Measurements from ENCODE around the gene SMYD5. TPM values are rescaled to one million over a fixed set of nuclear protein-coding genes. Genes with fewer than 3 reads are reported as not detected.

The SMYD5 gene
- total and polyA plus RNA-seq, 9 of the 15 experiments (the other 6 are each of a cell fraction or from before 2014, with no cell fraction given): 11.4 to 56.8 (median 32.0) TPM

- intact Hi-C loops (cut with micrococcal nuclease): no loop called here
- no peak for TF ChIP-seq SAFB2 (IDR thresholded peaks at IDR 0.05; ENCODE audit: borderline replicate concordance, low read depth, low read length, severe bottlenecking)
- Histone ChIP-seq H3K9ac (ENCODE audit: insufficient read depth in 1 of 2, low read depth in 2 of 2, low read length in 2 of 2) (no peak overlapping the region), H3K79me2 (ENCODE audit: control insufficient read depth, insufficient read depth, low read length) (no peaks in the 10 kb centered on the region), H2AFZ (ENCODE audit: low read depth, low read length) (no peak overlapping the region), H3K36me3 (ENCODE audit: control insufficient read depth, insufficient read depth, low read length) (peaks cover 6% of the 10 kb centered on the region; the same call in 1 of the 3 replicates), H3K27ac (ENCODE audit: extremely low read depth, low read depth, low read length) (no peak overlapping the region), H3K4me3 (no peak overlapping the region), H3K9me1 (ENCODE audit: control insufficient read depth, insufficient read depth, low read length) (no peaks in the 10 kb centered on the region), H4K20me1 (replicated peaks; ENCODE audit: control insufficient read depth, insufficient read depth, low read length) (peaks cover 3% of the 10 kb centered on the region; the same call in 1 of the 2 replicates), H3K4me1 (replicated peaks in 1 of 2; ENCODE audit: control insufficient read depth in 2 of 2, insufficient read depth in 2 of 2, low read length in 2 of 2) (peaks cover 0 to 2% of the 10 kb centered on the region in 2 experiments; a peak in 2 of 5 replicates), H3K4me2 (ENCODE audit: insufficient read depth, low read length) (no peak overlapping the region), H3K9me3 (replicated peaks; ENCODE audit: control insufficient read depth, insufficient read depth, low read depth, low read length) (no peaks in the 10 kb centered on the region), H3K27me3 (ENCODE audit: control insufficient read depth in 2 of 2, insufficient read depth in 2 of 2, low read length in 2 of 2) (peaks cover 0 to 8% of the 10 kb centered on the region in 2 experiments; a peak in 1 of 5 replicates)
- DNase-seq (ENCODE audit: extremely low read depth in 1 of 4, low spot score in 3 of 4): no peak
- WGBS (ENCODE audit: insufficient coverage, low coverage, missing lambda C conversion rate): 49% methylated on average over 23 of the region's 26 CpGs
- no peak for FAIRE-seq
- in situ Hi-C loops (cut with MboI): no loop called here
- POLR2A ChIA-PET: interaction anchor here (0.7 to 1.1 kb wide), 2 partner anchors 7 to 12 kb away, joined by 3 read pairs; no protein-coding TSS in a partner anchor
- no TSS peak for BruUV-seq (replicated peaks)
- ATAC-seq: no peak
- CTCF ChIA-PET (ENCODE audit: low intra/inter-chr PET ratio): no interaction called here
These were observed 52.2 kb downstream of the SMYD5 start for GRCh38 chr2:73266061-73266901.

- Histone ChIP-seq H3K4me3 (no peak overlapping the region), H3K4me1 (replicated peaks in 1 of 2; ENCODE audit: control insufficient read depth in 2 of 2, insufficient read depth in 2 of 2, low read length in 2 of 2) (peaks cover 0 to 2% of the 10 kb centered on the region in 2 experiments; a peak in 2 of 5 replicates), H3K9me1 (ENCODE audit: control insufficient read depth, insufficient read depth, low read length) (no peaks in the 10 kb centered on the region), H2AFZ (ENCODE audit: low read depth, low read length) (no peak overlapping the region), H3K9me3 (replicated peaks; ENCODE audit: control insufficient read depth, insufficient read depth, low read depth, low read length) (no peaks in the 10 kb centered on the region), H3K79me2 (ENCODE audit: control insufficient read depth, insufficient read depth, low read length) (no peaks in the 10 kb centered on the region), H3K9ac (ENCODE audit: insufficient read depth in 1 of 2, low read depth in 2 of 2, low read length in 2 of 2) (no peak overlapping the region), H3K36me3 (ENCODE audit: control insufficient read depth, insufficient read depth, low read length) (peaks cover 6% of the 10 kb centered on the region; the same call in 1 of the 3 replicates), H4K20me1 (replicated peaks; ENCODE audit: control insufficient read depth, insufficient read depth, low read length) (peaks cover 3% of the 10 kb centered on the region; the same call in 1 of the 2 replicates), H3K4me2 (ENCODE audit: insufficient read depth, low read length) (no peak overlapping the region), H3K27ac (ENCODE audit: extremely low read depth, low read depth, low read length) (no peak overlapping the region), H3K27me3 (ENCODE audit: control insufficient read depth in 2 of 2, insufficient read depth in 2 of 2, low read length in 2 of 2) (peaks cover 0 to 8% of the 10 kb centered on the region in 2 experiments; a peak in 1 of 5 replicates)
- in situ Hi-C loops (cut with MboI) (no loop called here), intact Hi-C loops (cut with micrococcal nuclease) (no loop called here)
- DNase-seq (ENCODE audit: extremely low read depth in 1 of 4, low spot score in 3 of 4): no peak
- no peak for ATAC-seq
- WGBS (ENCODE audit: insufficient coverage, low coverage, missing lambda C conversion rate): 38% methylated on average over 4 of the region's 4 CpGs
- FAIRE-seq: no peak
- CTCF ChIA-PET (ENCODE audit: low intra/inter-chr PET ratio): no interaction called here
- POLR2A ChIA-PET: no interaction called here
- BruUV-seq (replicated peaks): no TSS peak
- TF ChIP-seq ZNF57 (CRISPR knock-in tag; IDR thresholded peaks at IDR 0.05) (no peak), FOSL1 (tag; conservative IDR thresholded peaks at IDR 0.05) (no peak), CHD2 (IDR thresholded peaks at IDR 0.05; ENCODE audit: low read depth, low read length) (no peak), CBFB (CRISPR knock-in tag; IDR thresholded peaks at IDR 0.05) (no peak), AFF4 (CRISPR knock-in tag; IDR thresholded peaks at IDR 0.05) (no peak), SIRT6 (IDR thresholded peaks at IDR 0.05; ENCODE audit: low read depth, low read length) (no peak), ZFPM2 (CRISPR knock-in tag; IDR thresholded peaks at IDR 0.05) (no peak), HEY1 (CRISPR knock-in tag; IDR thresholded peaks at IDR 0.05; ENCODE audit: borderline replicate concordance) (no peak), SRF (CRISPR knock-in tag; IDR thresholded peaks at IDR 0.05) (no peak), ZBTB7A (IDR thresholded peaks at IDR 0.05; ENCODE audit: borderline replicate concordance, control insufficient read depth, low read depth, low read length) (no peak)
These were observed 53.0 kb downstream of the SMYD5 start for GRCh38 chr2:73267008-73267407.

All from K562 (cell line).